ENCODE measurements around the gene FCHSD2. TPM values are rescaled to one million over a fixed set of nuclear protein-coding genes. Genes with fewer than 3 reads are reported as not detected.

FCHSD2 gene
- total RNA-seq, 4 donors from 2014 or later = 20.4 to 42.4 (median 26.4) TPM

- intact Hi-C loops (cut with DNase I) = no loop called here
- WGBS = 59% methylated on average over 8 of the region's 10 CpGs
- Histone ChIP-seq H3K36me3 (no peaks in the 10 kb centered on the region), H3K27me3 (no peaks in the 10 kb centered on the region), H3K27ac (replicated peaks in 1 of 4) (no peak overlapping the region), H3K9me3 (no peaks in the 10 kb centered on the region), H3K4me3 (no peak overlapping the region), H3K4me1 (peaks cover 28 to 31% (median 29%) of the 10 kb centered on the region in 4 donors)
- TF ChIP-seq CTCF (IDR thresholded peaks at IDR 0.05) = no peak
- TF ChIP-seq EP300 (IDR thresholded peaks at IDR 0.05) = no peak
- TF ChIP-seq POLR2A (IDR thresholded peaks at IDR 0.05; ENCODE audit: low read depth) = no peak
- DNase-seq (ENCODE audit: extremely low spot score) = no peak
Observed at GRCh38 chr11:72789493-72790131, 352.5 kb downstream of the FCHSD2 start.

GRCh38 chr11:72788241-72788640 is 353.9 kb downstream of the FCHSD2 start:
- Histone ChIP-seq H3K4me3 (no peak overlapping the region), H3K9me3 (no peaks in the 10 kb centered on the region), H3K27me3 (no peaks in the 10 kb centered on the region), H3K4me1 (peaks cover 20 to 21% (median 21%) of the 10 kb centered on the region in 4 donors), H3K36me3 (no peaks in the 10 kb centered on the region), H3K27ac (replicated peaks in 1 of 4) (no peak overlapping the region)
- 90% methylated on average over 7 of the region's 7 CpGs for WGBS
- no peak for DNase-seq (ENCODE audit: extremely low spot score)
- intact Hi-C loops (cut with DNase I) = no loop called here
- TF ChIP-seq POLR2A (IDR thresholded peaks at IDR 0.05; ENCODE audit: low read depth) (no peak), EP300 (IDR thresholded peaks at IDR 0.05) (no peak), CTCF (IDR thresholded peaks at IDR 0.05) (no peak), POLR2AphosphoS5 (IDR thresholded peaks at IDR 0.05) (no peak)

- Histone ChIP-seq H3K4me1 (peaks cover 13 to 15% (median 14%) of the 10 kb centered on the region in 4 donors), H3K4me3 (no peak overlapping the region), H3K9me3 (no peaks in the 10 kb centered on the region), H3K27ac (replicated peaks in 1 of 4) (no peak overlapping the region), H3K36me3 (no peaks in the 10 kb centered on the region), H3K27me3 (no peaks in the 10 kb centered on the region)
- intact Hi-C loops (cut with DNase I) = no loop called here
- no peak for DNase-seq (ENCODE audit: extremely low spot score)
- WGBS = 55% methylated on average over 9 of the region's 16 CpGs
- TF ChIP-seq EP300 (IDR thresholded peaks at IDR 0.05) (no peak), POLR2AphosphoS5 (IDR thresholded peaks at IDR 0.05) (no peak), POLR2A (IDR thresholded peaks at IDR 0.05; ENCODE audit: low read depth) (no peak), CTCF (IDR thresholded peaks at IDR 0.05) (no peak)
Observed at GRCh38 chr11:72787216-72788104, 354.7 kb downstream of the FCHSD2 start.

Small RNA genes within 50 kb of the gene (small RNA-seq; reads per million reads assigned to genes)
- gene RNU6-672P = 0 reads per million in 3 donors

Other genes starting within 250 kb of the FCHSD2 start
- gene P2RY2, start 76.0 kb upstream of the FCHSD2 start, total RNA-seq = under 1 TPM in 3 of 4 donors, not detected in 1; 0.32 to 0.83 (median 0.52) TPM
- 1 to 10 TPM; 1.6 to 4.8 (median 2.4) TPM for gene P2RY6, start 130.0 kb upstream of the FCHSD2 start, total RNA-seq
- gene ARHGEF17, start 166.0 kb upstream of the FCHSD2 start, total RNA-seq = 100 to 1,000 TPM in 3 of 4 donors, 10 to 100 TPM in 1; 82.8 to 196 (median 122) TPM
- 1 to 10 TPM; 1.2 to 7.8 (median 2.2) TPM for gene RELT, start 234.1 kb upstream of the FCHSD2 start, total RNA-seq